GM18511 (cell line): ENCODE data around the gene MTO1.
"Not testable (repeated sequence)": the region's sequence is repeated elsewhere in the genome, so short reads cannot be mapped to it uniquely, and the experiment has no call there.

Experiments used
- ATAC-seq: cut with Tn5 transposase; IDR thresholded peaks from one replicate; pipeline ENCODE4 v1.9.1; 2021; ENCODE audit warnings: mild to moderate bottlenecking, moderate library complexity; ENCODE audit not compliant: unreplicated experiment

MTO1 gene

DNA sequence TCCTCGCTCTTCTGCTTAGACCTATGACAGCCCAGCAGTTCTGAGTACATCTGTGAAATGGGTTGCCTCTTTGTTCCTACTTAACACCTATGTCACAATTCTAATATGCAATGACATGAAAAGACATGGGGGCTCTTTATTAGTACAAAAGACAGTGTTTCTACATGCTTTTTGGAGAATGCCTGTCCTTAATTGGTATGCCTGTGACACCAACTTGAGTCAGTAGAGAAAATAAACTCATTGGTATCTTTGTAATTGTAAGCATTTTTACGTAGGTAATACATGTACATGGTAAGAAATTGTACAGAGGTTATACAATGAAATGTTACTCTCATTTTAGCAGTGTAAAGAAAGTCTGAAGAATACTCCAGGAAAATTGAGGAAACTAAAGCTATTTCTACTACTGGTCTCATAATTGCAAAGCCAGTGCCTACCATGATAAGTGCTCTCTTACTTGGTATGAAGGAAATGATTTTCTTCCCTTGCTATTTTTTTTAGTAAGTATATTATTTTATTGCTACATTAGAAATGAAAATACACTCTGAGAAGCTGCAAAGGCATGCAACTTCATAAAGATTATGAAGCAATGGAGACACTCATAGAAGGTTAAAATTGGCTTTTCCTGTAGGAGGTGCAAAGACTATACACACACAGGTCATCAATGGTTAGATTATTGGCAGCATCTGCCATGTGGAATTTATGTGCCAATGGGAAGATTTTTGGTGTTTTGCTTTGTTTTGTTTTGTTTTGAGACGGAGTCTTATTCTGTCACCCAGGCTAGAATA lies 64.2 kb downstream of the MTO1 start:
- no peak for ATAC-seq

DNA sequence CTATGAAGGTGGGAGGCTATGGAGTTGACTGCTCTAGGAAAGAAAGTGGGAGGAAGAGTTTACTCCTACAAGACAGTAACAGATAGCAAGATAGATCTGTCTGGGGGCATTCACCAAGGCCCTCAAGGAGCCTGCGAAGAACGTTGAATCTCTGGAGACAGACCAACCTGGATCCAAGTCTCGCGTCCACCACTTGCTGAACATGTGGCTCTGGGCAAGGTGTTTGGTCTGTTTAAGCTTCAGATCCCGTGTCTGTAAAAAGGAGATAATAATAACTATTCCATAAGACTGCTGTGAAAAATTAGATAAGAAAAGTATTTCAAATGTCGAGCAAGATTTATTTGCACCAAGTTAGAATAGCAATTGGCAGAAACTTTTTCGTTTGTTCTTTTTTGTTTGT lies 67.4 kb downstream of the MTO1 start:
- no peak for ATAC-seq

GRCh38 chr6:73532293-73532692 lies 70.8 kb downstream of the MTO1 start:
- ATAC-seq: no peak

DNA sequence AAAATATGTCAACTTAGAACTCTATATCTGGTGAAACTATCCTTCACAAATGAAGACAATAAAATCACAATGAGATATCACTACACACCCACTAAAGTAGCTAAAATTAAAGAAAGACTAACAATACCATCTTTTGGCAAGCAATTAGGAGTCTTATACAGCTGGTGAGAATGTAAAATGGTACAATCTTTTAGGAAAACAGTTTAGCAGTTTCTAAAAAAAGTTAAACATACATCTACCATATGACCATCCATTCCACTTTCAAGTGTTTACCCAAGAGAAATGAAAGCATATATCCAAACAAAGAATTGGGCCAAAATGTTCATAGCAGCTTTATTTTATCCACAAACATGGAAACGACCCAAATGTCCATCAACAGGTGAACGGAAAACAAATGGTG lies 73.1 kb downstream of the MTO1 start:
- no peak for ATAC-seq

- ATAC-seq: peak; percentile 67
Measured at GRCh38 chr6:73537677-73538076, 76.1 kb downstream of the MTO1 start.

GRCh38 chr6:73538116-73538779 lies 76.7 kb downstream of the MTO1 start:
- peak; percentile 24 for ATAC-seq

GRCh38 chr6:73542481-73542880 lies 80.9 kb downstream of the MTO1 start:
- ATAC-seq: not testable (repeated sequence)

- no peak for ATAC-seq
Measured at GRCh38 chr6:73542891-73543290, 81.4 kb downstream of the MTO1 start.

DNA sequence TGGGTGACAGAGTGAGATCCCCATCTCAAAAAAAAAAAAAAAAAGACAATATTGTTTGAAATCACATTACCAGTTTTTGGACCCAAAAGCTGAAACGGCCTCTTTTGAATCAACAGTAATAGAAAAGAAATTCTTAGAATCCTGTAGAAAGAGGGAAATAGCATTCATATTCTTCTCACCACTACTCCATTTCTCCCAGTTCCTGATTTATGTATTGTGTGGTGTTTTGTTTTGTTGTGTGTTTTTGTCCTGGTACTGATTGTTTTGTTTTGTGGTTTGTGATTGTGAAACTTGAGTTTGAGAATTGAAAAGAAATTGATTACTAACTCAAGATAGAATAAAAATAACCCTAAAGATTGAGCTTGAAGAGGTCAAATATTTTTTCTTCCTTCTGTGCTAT lies 85.5 kb downstream of the MTO1 start:
- no peak for ATAC-seq

GRCh38 chr6:73548458-73549446 lies 87.2 kb downstream of the MTO1 start:
- ATAC-seq: no peak

DNA sequence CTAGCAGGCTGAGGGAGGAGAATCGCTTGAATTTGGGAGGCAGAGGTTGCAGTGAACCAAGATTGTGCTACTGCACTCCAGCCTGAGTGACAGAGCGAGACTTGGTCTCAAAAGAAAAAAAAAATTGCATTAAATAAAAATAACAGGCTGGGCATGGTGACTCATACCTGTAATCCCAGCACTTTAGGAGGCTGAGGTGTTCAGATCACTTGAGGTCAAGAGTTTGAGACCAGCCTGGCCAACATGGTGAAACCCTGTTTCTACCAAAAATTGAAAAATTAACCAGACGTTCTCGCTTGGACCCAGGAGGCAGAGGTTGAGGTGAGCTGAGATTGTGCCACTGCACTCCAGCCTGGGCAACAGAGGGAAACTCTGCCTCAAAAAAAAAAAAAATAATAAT lies 89.6 kb downstream of the MTO1 start:
- not testable (repeated sequence) for ATAC-seq

DNA sequence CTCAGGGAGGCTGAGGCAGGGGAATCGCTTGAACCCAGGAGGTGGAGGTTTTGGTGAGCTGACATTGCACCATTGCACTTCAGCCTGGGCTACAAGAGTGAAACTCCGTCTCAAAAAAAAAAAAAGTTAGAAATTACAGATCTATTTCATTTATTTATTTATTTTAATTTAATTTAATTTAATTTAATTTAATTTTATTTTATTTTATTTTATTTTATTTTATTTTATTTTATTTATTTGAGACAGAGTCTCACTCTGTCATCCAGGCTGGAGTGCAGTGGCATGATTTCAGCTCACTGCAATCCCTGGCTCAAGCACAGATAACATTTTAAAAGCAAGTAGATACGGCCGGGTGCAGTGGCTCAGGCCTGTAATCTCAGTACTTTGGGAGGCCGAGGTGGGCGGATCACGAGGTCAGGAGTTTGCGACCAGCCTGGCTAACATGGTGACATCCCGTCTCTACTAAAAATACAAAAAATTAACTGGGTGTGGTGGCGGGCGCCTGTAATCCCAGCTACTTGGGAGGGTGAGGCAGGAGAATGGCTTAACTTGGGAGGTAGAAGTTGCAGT lies 93.9 kb downstream of the MTO1 start:
- not testable (repeated sequence) for ATAC-seq

DNA sequence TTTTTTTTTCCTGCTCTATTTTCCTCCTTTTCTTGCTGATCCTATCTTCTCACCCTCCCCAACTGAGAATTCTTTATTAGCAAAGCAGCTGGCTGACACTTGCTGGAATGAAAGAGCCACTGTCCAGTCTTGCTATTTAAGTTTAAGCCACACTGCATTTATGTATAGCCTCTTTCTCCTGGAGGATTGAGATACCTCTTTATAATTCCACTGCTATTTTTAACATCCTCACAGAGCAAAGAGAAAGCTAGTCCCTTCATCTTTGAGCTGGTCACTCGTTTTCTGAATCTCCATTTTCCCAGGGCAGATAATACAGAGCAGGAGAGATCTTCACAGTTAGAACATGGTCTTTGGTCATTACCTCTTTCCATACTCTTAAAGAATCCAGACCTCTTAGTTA lies 95.3 kb downstream of the MTO1 start:
- no peak for ATAC-seq
